ENCODE results near the gene SEC14L5. TPM values are rescaled to one million over a fixed set of nuclear protein-coding genes. Genes with fewer than 3 reads are reported as not detected.
"Not testable (repeated sequence)": the region's sequence is repeated elsewhere in the genome, so short reads cannot be mapped to it uniquely, and the experiment has no call there.

The SEC14L5 gene
- total RNA-seq, 1 experiment from 2014 or later = 2.3 TPM

GRCh38 chr16:4929619-4930018, 28.5 kb upstream of the SEC14L5 start:
- TF ChIP-seq GTF2I (CRISPR knock-in tag; conservative IDR thresholded peaks at IDR 0.05) = 0 out of 2 replicates have a peak, but pooled peaks have one; percentile 26
- Mint-ChIP-seq H3K36me3 (peaks cover 12% of the 10 kb centered on the region), H3K4me1 (peaks cover 17% of the 10 kb centered on the region)
- H3K4me3 Mint-ChIP-seq; POLR2A ChIA-PET; DNase-seq (ENCODE audit: low spot score); CTCF ChIA-PET; H3K27ac Mint-ChIP-seq; ATAC-seq; H3K9me3 Mint-ChIP-seq; H3K27me3 Mint-ChIP-seq (ENCODE audit: low read depth): not testable (repeated sequence)

GRCh38 chr16:4931381-4931780, 26.7 kb upstream of the SEC14L5 start:
- no peaks in the 10 kb centered on the region; the same call in 1 of the 2 replicates for H3K27me3 Mint-ChIP-seq (ENCODE audit: low read depth)
- ChIA-PET CTCF (interaction anchor here (0.9 to 1.2 kb wide), 4 partner anchors 16 to 93 kb away, joined by 3 to 7 read pairs (median 4); no protein-coding TSS in a partner anchor), POLR2A (interaction anchor here (0.6 kb wide), 1 partner anchor 40 kb away, joined by 4 read pairs; no protein-coding TSS in a partner anchor)
- peaks cover 3% of the 10 kb centered on the region for H3K4me1 Mint-ChIP-seq
- no peak overlapping the region for H3K4me3 Mint-ChIP-seq
- ATAC-seq = no peak
- peaks cover 8% of the 10 kb centered on the region for H3K9me3 Mint-ChIP-seq
- peaks cover 11% of the 10 kb centered on the region for H3K36me3 Mint-ChIP-seq
- TF ChIP-seq FOXJ3 (CRISPR knock-in tag; IDR thresholded peaks at IDR 0.05; ENCODE audit: borderline replicate concordance) (no peak), IRF1 (CRISPR knock-in tag; IDR thresholded peaks at IDR 0.05) (no peak), CBFB (CRISPR knock-in tag; IDR thresholded peaks at IDR 0.05; ENCODE audit: low read depth) (no peak), USF1 (CRISPR knock-in tag; IDR thresholded peaks at IDR 0.05) (no peak), MAX (CRISPR knock-in tag; IDR thresholded peaks at IDR 0.05) (no peak), SMAD3 (CRISPR knock-in tag; IDR thresholded peaks at IDR 0.05; ENCODE audit: borderline replicate concordance) (no peak), GRHL2 (CRISPR knock-in tag; IDR thresholded peaks at IDR 0.05; ENCODE audit: insufficient replicate concordance, severe bottlenecking) (no peak), ESRRA (CRISPR knock-in tag; IDR thresholded peaks at IDR 0.05; ENCODE audit: borderline replicate concordance) (no peak)
- H3K27ac Mint-ChIP-seq = no peak overlapping the region
- no peak for DNase-seq (ENCODE audit: low spot score)

GRCh38 chr16:4933433-4933832, 24.7 kb upstream of the SEC14L5 start:
- Mint-ChIP-seq H3K36me3 (no peaks in the 10 kb centered on the region), H3K4me1 (peaks cover 7% of the 10 kb centered on the region), H3K27ac (peak overlapping the region; percentile 64; the same call in 1 of the 2 replicates), H3K4me3 (no peak overlapping the region), H3K27me3 (ENCODE audit: low read depth) (peaks cover 6% of the 10 kb centered on the region), H3K9me3 (no peaks in the 10 kb centered on the region)
- no peak for DNase-seq (ENCODE audit: low spot score)
- ChIA-PET CTCF (interaction anchor here (0.6 to 1.8 kb wide), 4 partner anchors 15 to 283 kb away, joined by 3 to 4 read pairs (median 4); no protein-coding TSS in a partner anchor), POLR2A (no interaction called here)
- ATAC-seq = no peak
- TF ChIP-seq ZNF416 (CRISPR knock-in tag; IDR thresholded peaks at IDR 0.05) (no peak), ARID4B (CRISPR knock-in tag; IDR thresholded peaks at IDR 0.05; ENCODE audit: borderline replicate concordance) (no peak), MAX (CRISPR knock-in tag; IDR thresholded peaks at IDR 0.05) (no peak), ZNF281 (CRISPR knock-in tag; IDR thresholded peaks at IDR 0.05) (no peak), STAT6 (CRISPR knock-in tag; conservative IDR thresholded peaks at IDR 0.05; ENCODE audit: low read depth) (no peak), ESRRA (CRISPR knock-in tag; IDR thresholded peaks at IDR 0.05; ENCODE audit: borderline replicate concordance) (no peak), FOXP4 (CRISPR knock-in tag; IDR thresholded peaks at IDR 0.05) (no peak), ZNF263 (CRISPR knock-in tag; IDR thresholded peaks at IDR 0.05; ENCODE audit: low read depth) (no peak), JAZF1 (CRISPR knock-in tag; IDR thresholded peaks at IDR 0.05) (no peak)
